ENCODE results near the gene CDC73. TPM values are rescaled to one million over a fixed set of nuclear protein-coding genes. Genes with fewer than 3 reads are reported as not detected.

CDC73 gene
- total RNA-seq, 1 donor from 2014 or later: 47.0 TPM

- Mint-ChIP-seq H3K27ac (no peak overlapping the region), H3K36me3 (ENCODE audit: low read depth) (no peaks in the 10 kb centered on the region), H3K4me1 (ENCODE audit: low read depth) (no peaks in the 10 kb centered on the region), H3K9me3 (no peaks in the 10 kb centered on the region), H3K4me3 (ENCODE audit: low read depth) (no peak overlapping the region), H3K27me3 (ENCODE audit: low read depth) (peaks cover 2% of the 10 kb centered on the region)
- intact Hi-C loops (cut with micrococcal nuclease): no loop called here
- DNase-seq (ENCODE audit: low spot score): no peak
Measured at GRCh38 chr1:193293726-193294125, 171.9 kb downstream of the CDC73 start.

GRCh38 chr1:193299038-193299437 is 177.2 kb downstream of the CDC73 start:
- Mint-ChIP-seq H3K9me3 (no peaks in the 10 kb centered on the region), H3K27me3 (ENCODE audit: low read depth) (peaks cover 2% of the 10 kb centered on the region), H3K36me3 (ENCODE audit: low read depth) (no peaks in the 10 kb centered on the region), H3K4me1 (ENCODE audit: low read depth) (no peaks in the 10 kb centered on the region), H3K27ac (no peak overlapping the region), H3K4me3 (ENCODE audit: low read depth) (no peak overlapping the region)
- no peak for DNase-seq (ENCODE audit: low spot score)
- intact Hi-C loops (cut with micrococcal nuclease): no loop called here

- peaks cover 2% of the 10 kb centered on the region for H3K27me3 Mint-ChIP-seq (ENCODE audit: low read depth)
- no peaks in the 10 kb centered on the region for H3K36me3 Mint-ChIP-seq (ENCODE audit: low read depth)
- H3K9me3 Mint-ChIP-seq: no peaks in the 10 kb centered on the region
- intact Hi-C loops (cut with micrococcal nuclease): no loop called here
- no peak for DNase-seq (ENCODE audit: low spot score)
- no peaks in the 10 kb centered on the region for H3K4me1 Mint-ChIP-seq (ENCODE audit: low read depth)
- no peak overlapping the region for H3K27ac Mint-ChIP-seq
- H3K4me3 Mint-ChIP-seq (ENCODE audit: low read depth): no peak overlapping the region
Measured at GRCh38 chr1:193301746-193302145, 179.9 kb downstream of the CDC73 start.

- Mint-ChIP-seq H3K36me3 (ENCODE audit: low read depth) (no peaks in the 10 kb centered on the region), H3K9me3 (no peaks in the 10 kb centered on the region), H3K27ac (no peak overlapping the region), H3K4me3 (ENCODE audit: low read depth) (no peak overlapping the region), H3K4me1 (ENCODE audit: low read depth) (no peaks in the 10 kb centered on the region), H3K27me3 (ENCODE audit: low read depth) (peaks cover 2% of the 10 kb centered on the region)
- DNase-seq (ENCODE audit: low spot score): no peak
- intact Hi-C loops (cut with micrococcal nuclease): no loop called here
Measured at GRCh38 chr1:193303849-193304248, 182.0 kb downstream of the CDC73 start.

Other genes with a start within 250 kb of the CDC73 start
- gene UCHL5, start 62.7 kb upstream of the CDC73 start, total RNA-seq: 77.6 and 78.5 TPM in 2 replicates
- 71.4 and 72.7 TPM in 2 replicates for gene RO60, start 62.4 kb upstream of the CDC73 start, total RNA-seq
- gene GLRX2, start 16.6 kb upstream of the CDC73 start, total RNA-seq: 29.0 and 31.6 TPM in 2 replicates
- gene B3GALT2, start 64.6 kb downstream of the CDC73 start, total RNA-seq: not detected in 2 replicates

Data from activated T-helper 2 cell treated with anti-CD3 and anti-CD28 coated beads, Interferon-gamma antibody, Interleukin-2, Interleukin-4, amounts not matched to agents 10 μg/mL and 5 μg/mL and 100 μg/mL, durations not matched to agents 14 hours and 24 hours and 36 hours (primary cell).